H1 (cell line): ENCODE results near the gene MEF2C. TPM values are rescaled to one million over a fixed set of nuclear protein-coding genes. Genes with fewer than 3 reads are reported as not detected.

Experiments
- CTCF ChIA-PET: fragments of 300-600 bp; sonication (Branson Sonifier 250); formaldehyde crosslinking; loops from one replicate; lab custom pipeline; 2021; ENCODE audit not compliant: partially characterized antibody; lab: Charles Lee
- POLR2A ChIA-PET: fragments of 300-600 bp; sonication (Branson Sonifier 250); formaldehyde crosslinking; loops from one replicate; lab custom pipeline; 2021; ENCODE audit warnings: inconsistent platforms; ENCODE audit not compliant: partially characterized antibody; lab: Charles Lee
- DNase-seq, 2 experiments: peaks; one replicate each; pipeline versions ENCODE4 v3.0.0 to v3.0.0-alpha.2; 2010 to 2022; ENCODE audit warnings: low spot score in 2 of 2, low read depth in 1 of 2, mixed read lengths in 1 of 2
- FAIRE-seq: peaks from 2 replicates; lab custom pipeline; 2011; peaks lifted over from hg19 to GRCh38; lab: Jason Lieb, UNC
- H2AFZ ChIP-seq: 2 replicates; pipeline ENCODE4 v1.8.1; 2012; ENCODE audit warnings: low read length, inconsistent platforms
- H2AK5ac ChIP-seq: 2 replicates; pipeline ENCODE4 v1.6.1; 2013; ENCODE audit warnings: low read depth, low read length
- H2BK120ac ChIP-seq: replicated peaks from 2 replicates; pipeline ENCODE3; 2013; ENCODE audit warnings: low read depth, low read length, inconsistent platforms
- H2BK12ac ChIP-seq: 2 replicates; pipeline ENCODE4 v1.6.1; 2013; ENCODE audit warnings: low read depth, low read length
- H2BK15ac ChIP-seq: 2 replicates; pipeline ENCODE4 v1.6.1; 2013; ENCODE audit warnings: low read length
- H2BK20ac ChIP-seq: 2 replicates; pipeline ENCODE4 v1.6.1; 2013; ENCODE audit warnings: low read length
- H2BK5ac ChIP-seq: 2 replicates; pipeline ENCODE4 v1.6.1; 2013; ENCODE audit warnings: low read depth, low read length
- H3K14ac ChIP-seq: 2 replicates; pipeline ENCODE4 v1.6.1; 2013; ENCODE audit warnings: inconsistent platforms; ENCODE audit not compliant: insufficient read length
- H3K18ac ChIP-seq: 2 replicates; pipeline ENCODE4 v1.6.1; 2013; ENCODE audit warnings: low read length; ENCODE audit errors: extremely low read depth
- H3K23ac ChIP-seq: 2 replicates; pipeline ENCODE4 v1.6.1; 2013; ENCODE audit warnings: inconsistent platforms; ENCODE audit not compliant: insufficient read length
- H3K23me2 ChIP-seq: 2 replicates; pipeline ENCODE4 v1.6.1; 2013; ENCODE audit warnings: low read depth, low read length
- H3K27ac ChIP-seq: 2 replicates; pipeline ENCODE4 v1.6.1; 2011; ENCODE audit warnings: low read depth, low read length, inconsistent platforms
- H3K27me3 ChIP-seq, 4 experiments: replicated peaks in 1 of 4; 1 replicate in 1 of 4; 2 replicates in 3 of 4; pipeline versions ENCODE4 v1.6.1 to v1.8.1; 2011 to 2013; ENCODE audit warnings: low read length in 3 of 4, mild to moderate bottlenecking in 3 of 4, inconsistent platforms in 2 of 4, mixed read lengths in 2 of 4, moderate library complexity in 1 of 4; ENCODE audit not compliant: control insufficient read depth in 3 of 4, insufficient read depth in 3 of 4; ENCODE audit errors: extremely low read depth in 1 of 4
- H3K36me3 ChIP-seq, 4 experiments: 2 replicates each; pipeline versions ENCODE4 v1.6.1 to v1.8.1; 2011 to 2013; ENCODE audit warnings: mild to moderate bottlenecking in 4 of 4, low read length in 3 of 4, moderate library complexity in 2 of 4, control low read depth in 1 of 4, inconsistent platforms in 1 of 4; ENCODE audit not compliant: insufficient read depth in 4 of 4, control insufficient read depth in 2 of 4
- H3K4ac ChIP-seq: replicated peaks from 2 replicates; pipeline ENCODE3; 2013; ENCODE audit warnings: low read length, low read depth, mixed read lengths, inconsistent platforms; ENCODE audit not compliant: insufficient read length
- H3K4me1 ChIP-seq, 4 experiments: replicated peaks in 1 of 4; 1 replicate in 1 of 4; 2 replicates in 3 of 4; pipeline versions ENCODE4 v1.6.1 to v1.8.1; 2011 to 2013; ENCODE audit warnings: low read length in 3 of 4, inconsistent platforms in 2 of 4, mixed read lengths in 1 of 4; ENCODE audit not compliant: insufficient read depth in 4 of 4, control insufficient read depth in 3 of 4
- H3K4me2 ChIP-seq, 2 experiments: 2 replicates each; pipeline versions ENCODE4 v1.6.1 to v1.8.1; 2011 to 2013; ENCODE audit warnings: low read depth in 2 of 2, low read length in 2 of 2, control low read depth in 1 of 2, inconsistent platforms in 1 of 2, mild to moderate bottlenecking in 1 of 2; ENCODE audit not compliant: insufficient read depth in 1 of 2
- H3K4me3 ChIP-seq, 4 experiments: fragments of 200-600, 300-600 bp in 1 of 4; sonication (generic), shearing (Covaris generic), sonication (Bioruptor Twin) in 1 of 4; 2 replicates each; pipeline versions ENCODE4 v1.5.1 to v1.8.1; 2011 to 2016; ENCODE audit warnings: low read length in 4 of 4, low read depth in 3 of 4, control low read depth in 2 of 4, inconsistent platforms in 2 of 4, mild to moderate bottlenecking in 2 of 4, mixed read lengths in 1 of 4, moderate library complexity in 1 of 4; ENCODE audit not compliant: insufficient read depth in 2 of 4; ENCODE audit errors: extremely low read depth in 1 of 4
- H3K56ac ChIP-seq: replicated peaks from 2 replicates; pipeline ENCODE3; 2013; ENCODE audit warnings: low read depth, mild to moderate bottlenecking, mixed read lengths, low read length, inconsistent platforms; ENCODE audit not compliant: insufficient read length
- H3K79me1 ChIP-seq: 2 replicates; pipeline ENCODE4 v1.6.1; 2013; ENCODE audit warnings: low read depth, low read length, control low read depth
- H3K79me2 ChIP-seq, 2 experiments: 2 replicates each; pipeline versions ENCODE4 v1.6.1 to v1.8.1; 2012 to 2013; ENCODE audit warnings: low read length in 2 of 2, mild to moderate bottlenecking in 2 of 2, inconsistent platforms in 1 of 2; ENCODE audit not compliant: insufficient read depth in 2 of 2, control insufficient read depth in 1 of 2
- H3K9ac ChIP-seq, 4 experiments: replicated peaks in 1 of 4; 1 replicate in 1 of 4; 2 replicates in 3 of 4; pipeline versions ENCODE4 v1.6.1 to v1.8.1; 2011 to 2013; ENCODE audit warnings: low read depth in 3 of 4, low read length in 3 of 4, control low read depth in 2 of 4, mild to moderate bottlenecking in 2 of 4, moderate library complexity in 2 of 4, inconsistent platforms in 1 of 4; ENCODE audit errors: extremely low read depth in 1 of 4
- H3K9me3 ChIP-seq, 2 experiments: 2 replicates each; pipeline versions ENCODE4 v1.6.1 to v1.8.1; 2012 to 2013; ENCODE audit warnings: mild to moderate bottlenecking in 2 of 2, moderate library complexity in 2 of 2, control low read depth in 1 of 2, inconsistent platforms in 1 of 2, low read depth in 1 of 2, low read length in 1 of 2, mixed read lengths in 1 of 2; ENCODE audit not compliant: insufficient read depth in 2 of 2
- H4K20me1 ChIP-seq, 2 experiments: replicated peaks in 1 of 2; 2 replicates each; pipeline versions ENCODE3 to v1.8.1; 2011 to 2013; ENCODE audit warnings: inconsistent platforms in 2 of 2, low read length in 2 of 2, mild to moderate bottlenecking in 1 of 2; ENCODE audit not compliant: insufficient read depth in 2 of 2, control insufficient read depth in 1 of 2
- H4K5ac ChIP-seq: 2 replicates; pipeline ENCODE4 v1.6.1; 2013; ENCODE audit warnings: low read length, low read depth, mixed read lengths, inconsistent platforms; ENCODE audit not compliant: insufficient read length
- H4K8ac ChIP-seq: 2 replicates; pipeline ENCODE4 v1.8.0; 2013; ENCODE audit warnings: mild to moderate bottlenecking, moderate library complexity, low read length, inconsistent platforms; ENCODE audit not compliant: insufficient read depth; ENCODE audit errors: extremely low read depth
- H4K91ac ChIP-seq: replicated peaks from 2 replicates; pipeline ENCODE3; 2013; ENCODE audit warnings: low read length, mixed read lengths, inconsistent platforms; ENCODE audit not compliant: insufficient read length
- BACH1 ChIP-seq: IDR thresholded peaks from 2 replicates; pipeline ENCODE4 v1.6.1; 2012; ENCODE audit warnings: low read length, improper control_type of control experiment
- CEBPB ChIP-seq: IDR thresholded peaks from 2 replicates; pipeline ENCODE4 v1.6.1; 2012; ENCODE audit warnings: low read depth, low read length
- CTBP2 ChIP-seq: IDR thresholded peaks from 2 replicates; pipeline ENCODE4 v1.7.0; 2011; ENCODE audit warnings: borderline replicate concordance, mild to moderate bottlenecking, moderate library complexity, mixed read lengths, low read length; ENCODE audit not compliant: insufficient read depth, insufficient read length
- MAFK ChIP-seq: IDR thresholded peaks from 2 replicates; pipeline ENCODE4 v1.6.1; 2012; ENCODE audit warnings: low read depth, mild to moderate bottlenecking, improper control_type of control experiment, low read length
- SIX5 ChIP-seq: IDR thresholded peaks from 2 replicates; pipeline ENCODE4 v1.6.1; 2011; ENCODE audit warnings: mild to moderate bottlenecking, low read depth, low read length
- SUZ12 ChIP-seq: fragments of 200-600 bp; sonication (generic); IDR thresholded peaks from 2 replicates; pipeline ENCODE4 v1.6.1; 2012; ENCODE audit warnings: mild to moderate bottlenecking, inconsistent platforms, low read length, moderate library complexity, mixed read lengths
- TAF7 ChIP-seq: optimal IDR thresholded peaks from 2 replicates; pipeline ENCODE3; 2011; ENCODE audit warnings: low read depth, mild to moderate bottlenecking, inconsistent platforms, low read length, moderate library complexity, borderline replicate concordance
- ZNF274 ChIP-seq: IDR thresholded peaks from 2 replicates; pipeline ENCODE4 v1.7.0; 2012; ENCODE audit warnings: low read length, borderline replicate concordance; ENCODE audit errors: extremely low read depth
- WGBS, 2 experiments: shearing (Covaris generic) in 1 of 2; methylation state at CpG; one replicate each; pipeline versions ENCODE4 v1.1.6 to v1.1.7; 2013 to 2015; ENCODE audit warnings: low lambda C conversion rate in 2 of 2, mixed read lengths in 2 of 2, inconsistent platforms in 1 of 2, low coverage in 1 of 2, missing lambda C conversion rate in 1 of 2; ENCODE audit not compliant: insufficient replicate concordance in 2 of 2, insufficient coverage in 1 of 2, insufficient read length in 1 of 2; ENCODE audit errors: extremely low coverage in 1 of 2, missing lambda C conversion rate in 1 of 2; 5-methylcytosine and 5-hydroxymethylcytosine counted together
- polyA plus RNA-seq, 7 experiments: library from polyadenylated mRNA; depleted of rRNA in 3 of 7; stranded (reverse) in 5 of 7; unstranded in 2 of 7; fragments of >200 nt in 5 of 7; fragments of 200-250 nt in 2 of 7; gene quantifications; 1 replicate in 5 of 7; 2 replicates in 1 of 7; 4 replicates in 1 of 7; pipeline versions ENCODE4 v1.2.1 to v1.2.3, GENCODE V29; 2011 to 2013; ENCODE audit warnings: missing spikeins in 2 of 7, mixed read lengths in 2 of 7
- total RNA-seq: library from RNA; stranded (reverse); fragmentation: NEBNext Ultra II Directional; extraction: Animal tissue kit (Norgen Biotek cat#: 25700); gene quantifications from 2 replicates; pipeline ENCODE4 v1.2.1, GENCODE V29; 2021
- TF ChIP-seq, protein P1 (sequence below): IDR thresholded peaks from 2 replicates; pipeline ENCODE4 v1.6.1; 2012; ENCODE audit warnings: low read length, inconsistent platforms

MEF2C gene
- total and polyA plus RNA-seq, 2 of the 8 experiments (the other 6 are each of a cell fraction or from before 2014, with no cell fraction given) = 0.59 to 0.99 TPM

DNA sequence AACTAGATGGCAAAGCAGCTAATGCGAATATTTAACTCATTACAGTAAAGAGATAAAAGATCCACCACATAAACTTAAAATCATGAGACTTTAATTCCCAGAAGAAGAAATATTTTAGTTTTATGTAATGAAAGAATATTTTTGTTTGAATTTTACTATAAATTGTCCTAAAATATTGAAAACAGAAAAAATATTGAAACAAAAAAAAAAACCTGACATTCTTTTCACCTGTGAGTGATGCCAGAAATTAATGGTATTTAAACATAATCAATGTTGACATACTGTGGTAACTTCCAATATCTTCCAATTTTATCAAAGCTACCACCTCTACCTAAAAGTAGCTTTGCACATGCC is 153.2 kb downstream of the MEF2C start:
- no peak overlapping the region for H2BK20ac ChIP-seq
- H4K91ac ChIP-seq = no peak overlapping the region
- no peaks in the 10 kb centered on the region for H3K27me3 ChIP-seq
- no peak for DNase-seq
- no peak overlapping the region for H3K9ac ChIP-seq
- no peak overlapping the region for H3K27ac ChIP-seq
- H4K20me1 ChIP-seq = no peaks in the 10 kb centered on the region
- TF ChIP-seq BACH1 = no peak
- no peak for TF ChIP-seq SUZ12
- no peak for TF ChIP-seq SIX5
- TF ChIP-seq MAFK = no peak
- TF ChIP-seq CEBPB = no peak
- no peak for TF ChIP-seq CTBP2
- TF ChIP-seq ZNF274 = no peak
- TF ChIP-seq, protein P1, sequence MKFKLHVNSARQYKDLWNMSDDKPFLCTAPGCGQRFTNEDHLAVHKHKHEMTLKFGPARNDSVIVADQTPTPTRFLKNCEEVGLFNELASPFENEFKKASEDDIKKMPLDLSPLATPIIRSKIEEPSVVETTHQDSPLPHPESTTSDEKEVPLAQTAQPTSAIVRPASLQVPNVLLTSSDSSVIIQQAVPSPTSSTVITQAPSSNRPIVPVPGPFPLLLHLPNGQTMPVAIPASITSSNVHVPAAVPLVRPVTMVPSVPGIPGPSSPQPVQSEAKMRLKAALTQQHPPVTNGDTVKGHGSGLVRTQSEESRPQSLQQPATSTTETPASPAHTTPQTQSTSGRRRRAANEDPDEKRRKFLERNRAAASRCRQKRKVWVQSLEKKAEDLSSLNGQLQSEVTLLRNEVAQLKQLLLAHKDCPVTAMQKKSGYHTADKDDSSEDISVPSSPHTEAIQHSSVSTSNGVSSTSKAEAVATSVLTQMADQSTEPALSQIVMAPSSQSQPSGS = no peak
- no peak for TF ChIP-seq TAF7
- no peak overlapping the region for H3K23ac ChIP-seq
- no peak for FAIRE-seq
- H3K56ac ChIP-seq = no peak overlapping the region
- no peak overlapping the region for H4K5ac ChIP-seq
- no peak overlapping the region for H2BK120ac ChIP-seq
- H2AFZ ChIP-seq = no peak overlapping the region
- no peak overlapping the region for H4K8ac ChIP-seq
- no peaks in the 10 kb centered on the region for H3K36me3 ChIP-seq
- H2BK12ac ChIP-seq = no peak overlapping the region
- no peak overlapping the region for H2BK5ac ChIP-seq
- no peak overlapping the region for H3K14ac ChIP-seq
- peaks cover 0 to 4% (median 0%) of the 10 kb centered on the region in 4 experiments; a peak in 1 of 7 replicates for H3K4me1 ChIP-seq
- H3K4me3 ChIP-seq = no peak overlapping the region
- no peak overlapping the region for H3K4me2 ChIP-seq
- no peaks in the 10 kb centered on the region for H3K79me1 ChIP-seq
- no peak overlapping the region for H3K4ac ChIP-seq
- no peak overlapping the region for H3K18ac ChIP-seq
- no peak overlapping the region for H2BK15ac ChIP-seq
- no peak overlapping the region for H2AK5ac ChIP-seq
- no peaks in the 10 kb centered on the region for H3K9me3 ChIP-seq
- POLR2A ChIA-PET = no interaction called here
- 24% methylated on average over 1 of the region's 1 CpG; no CpG with 5 or more reads in 1 of the 2 experiments for WGBS, 2 experiments
- no peaks in the 10 kb centered on the region for H3K23me2 ChIP-seq
- CTCF ChIA-PET = interaction anchor here (0.6 to 9.0 kb wide), 52 partner anchors 9 to 1704 kb away, joined by 3 to 86 read pairs (median 4); no protein-coding TSS in a partner anchor
- H3K79me2 ChIP-seq = no peaks in the 10 kb centered on the region
